Measurements from ENCODE around the gene NLRP8.

NLRP8 gene

GRCh38 chr19:55986487-55986886 lies 38.9 kb downstream of the NLRP8 start, which contains the start of gene NLRP5:
Gene NLRP5, plus strand, starts transcription at chr19:55986775.
- H2AFZ ChIP-seq (ENCODE audit: low read depth, low read length) = no peak within 1 kb of the TSS
- no peaks in the 10 kb centered on the region for H3K4me1 ChIP-seq (ENCODE audit: low read length)
- H3K9me3 ChIP-seq (ENCODE audit: insufficient read depth, low read length) = 0 out of 2 replicates have a peak, but pooled peaks cover 5% of the 10 kb centered on the region
- no peaks in the 10 kb centered on the region for H3K79me2 ChIP-seq (ENCODE audit: low read length)
- H3K36me3 ChIP-seq (replicated peaks; ENCODE audit: low read depth, low read length) = no peaks in the 10 kb centered on the region
- H3K27me3 ChIP-seq (ENCODE audit: low read depth, low read length) = no peaks in the 10 kb centered on the region
- H3K4me2 ChIP-seq (ENCODE audit: low read length) = no peak within 1 kb of the TSS
- H3K9ac ChIP-seq (ENCODE audit: low read length) = no peak within 1 kb of the TSS
- no peak within 1 kb of the TSS for H3K4me3 ChIP-seq (ENCODE audit: low read length)
- no peak within 1 kb of the TSS for H3K27ac ChIP-seq (ENCODE audit: low read length)
- no peaks in the 10 kb centered on the region for H4K20me1 ChIP-seq (ENCODE audit: insufficient read depth, low read length)
- TF ChIP-seq EZH2phosphoT487 (IDR thresholded peaks at IDR 0.05; ENCODE audit: low read depth) (no peak), CTCF (IDR thresholded peaks at IDR 0.05; ENCODE audit: low read depth, low read length) (no peak)

GRCh38 chr19:55990831-55991230 lies 43.2 kb downstream of the NLRP8 start:
- H3K9ac ChIP-seq (ENCODE audit: low read length) = no peak overlapping the region
- H3K79me2 ChIP-seq (ENCODE audit: low read length) = no peaks in the 10 kb centered on the region
- H3K9me3 ChIP-seq (ENCODE audit: insufficient read depth, low read length) = no peaks in the 10 kb centered on the region
- H3K4me1 ChIP-seq (ENCODE audit: low read length) = no peaks in the 10 kb centered on the region
- no peak overlapping the region for H2AFZ ChIP-seq (ENCODE audit: low read depth, low read length)
- H3K4me3 ChIP-seq (ENCODE audit: low read length) = no peak overlapping the region
- no peaks in the 10 kb centered on the region for H3K36me3 ChIP-seq (replicated peaks; ENCODE audit: low read depth, low read length)
- no peaks in the 10 kb centered on the region for H4K20me1 ChIP-seq (ENCODE audit: insufficient read depth, low read length)
- no peak overlapping the region for H3K4me2 ChIP-seq (ENCODE audit: low read length)
- TF ChIP-seq CTCF (IDR thresholded peaks at IDR 0.05; ENCODE audit: low read depth, low read length) = no peak
- no peak for TF ChIP-seq EZH2phosphoT487 (IDR thresholded peaks at IDR 0.05; ENCODE audit: low read depth)
- no peak overlapping the region for H3K27ac ChIP-seq (ENCODE audit: low read length)
- H3K27me3 ChIP-seq (ENCODE audit: low read depth, low read length) = no peaks in the 10 kb centered on the region

GRCh38 chr19:55993492-55993891 lies 45.9 kb downstream of the NLRP8 start:
- H3K36me3 ChIP-seq (replicated peaks; ENCODE audit: low read depth, low read length) = no peaks in the 10 kb centered on the region
- no peaks in the 10 kb centered on the region for H3K79me2 ChIP-seq (ENCODE audit: low read length)
- no peak overlapping the region for H3K4me3 ChIP-seq (ENCODE audit: low read length)
- H3K27me3 ChIP-seq (ENCODE audit: low read depth, low read length) = no peaks in the 10 kb centered on the region
- TF ChIP-seq EZH2phosphoT487 (IDR thresholded peaks at IDR 0.05; ENCODE audit: low read depth) (no peak), CTCF (IDR thresholded peaks at IDR 0.05; ENCODE audit: low read depth, low read length) (no peak)
- no peak overlapping the region for H2AFZ ChIP-seq (ENCODE audit: low read depth, low read length)
- H3K4me2 ChIP-seq (ENCODE audit: low read length) = no peak overlapping the region
- no peaks in the 10 kb centered on the region for H4K20me1 ChIP-seq (ENCODE audit: insufficient read depth, low read length)
- H3K9ac ChIP-seq (ENCODE audit: low read length) = no peak overlapping the region
- H3K27ac ChIP-seq (ENCODE audit: low read length) = no peak overlapping the region
- no peaks in the 10 kb centered on the region for H3K4me1 ChIP-seq (ENCODE audit: low read length)
- no peaks in the 10 kb centered on the region for H3K9me3 ChIP-seq (ENCODE audit: insufficient read depth, low read length)

GRCh38 chr19:56014765-56015164 lies 67.1 kb downstream of the NLRP8 start:
- H3K27ac ChIP-seq (ENCODE audit: low read length) = no peak overlapping the region
- no peaks in the 10 kb centered on the region for H3K36me3 ChIP-seq (replicated peaks; ENCODE audit: low read depth, low read length)
- no peak overlapping the region for H3K9ac ChIP-seq (ENCODE audit: low read length)
- H3K79me2 ChIP-seq (ENCODE audit: low read length) = no peaks in the 10 kb centered on the region
- H3K27me3 ChIP-seq (ENCODE audit: low read depth, low read length) = no peaks in the 10 kb centered on the region
- no peaks in the 10 kb centered on the region for H4K20me1 ChIP-seq (ENCODE audit: insufficient read depth, low read length)
- no peaks in the 10 kb centered on the region for H3K4me1 ChIP-seq (ENCODE audit: low read length)
- no peak overlapping the region for H2AFZ ChIP-seq (ENCODE audit: low read depth, low read length)
- no peaks in the 10 kb centered on the region for H3K9me3 ChIP-seq (ENCODE audit: insufficient read depth, low read length)
- H3K4me3 ChIP-seq (ENCODE audit: low read length) = no peak overlapping the region
- H3K4me2 ChIP-seq (ENCODE audit: low read length) = no peak overlapping the region
- TF ChIP-seq CTCF (IDR thresholded peaks at IDR 0.05; ENCODE audit: low read depth, low read length) (no peak), EZH2phosphoT487 (IDR thresholded peaks at IDR 0.05; ENCODE audit: low read depth) (no peak)
